Stimulated activated naive CD8-positive, alpha-beta T cell treated with anti-CD3 and anti-CD28 coated beads, Interleukin-15, Interleukin-2, amounts not matched to agents 100 U/mL and 50 U/mL, for 24 hours (primary cell): ENCODE results near the gene ABCA7.
A peak's percentile ranks its signal among the peaks of the same experiment; 100 is the strongest.

Experiments used
- ATAC-seq: fragments of 150-1000 bp; cut with Tn5 transposase; one replicate; pipeline ENCODE4 v1.10.0; 2021
- DNase-seq: peaks from one replicate; pipeline ENCODE4 v3.0.0; 2021

Gene ABCA7

DNA sequence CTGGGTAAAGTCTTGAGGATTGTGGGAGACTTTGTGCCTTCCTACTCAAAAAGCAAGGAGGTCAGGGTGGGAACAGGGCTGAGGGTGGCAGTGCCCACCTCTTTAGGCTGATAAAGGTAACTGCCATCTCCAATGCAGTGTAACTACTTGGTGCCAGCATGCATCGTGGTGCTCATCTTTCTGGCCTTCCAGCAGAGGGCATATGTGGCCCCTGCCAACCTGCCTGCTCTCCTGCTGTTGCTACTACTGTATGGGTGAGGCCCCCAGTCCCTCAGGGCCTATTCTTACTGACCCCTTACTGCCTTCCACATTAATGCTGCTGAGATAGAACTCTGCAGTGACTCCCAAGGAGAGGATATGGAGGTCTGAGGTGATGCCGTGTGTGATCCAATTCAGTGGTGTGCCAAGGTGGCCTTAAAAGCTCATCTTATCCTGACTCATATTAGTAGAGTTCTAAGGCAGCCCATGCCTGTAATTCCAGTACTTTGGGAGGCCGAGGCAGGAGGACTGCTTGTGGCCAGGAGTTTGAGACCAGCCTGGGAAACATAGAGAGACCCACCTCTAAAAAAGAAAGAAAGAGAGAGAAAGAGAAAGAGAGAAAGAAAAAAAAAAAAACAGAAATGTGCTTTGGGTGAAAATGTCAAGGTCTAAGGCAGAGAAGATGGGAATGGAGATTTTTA is 17.4 kb downstream of the ABCA7 start:
- ATAC-seq (peak; percentile 72), DNase-seq (no peak)

DNA sequence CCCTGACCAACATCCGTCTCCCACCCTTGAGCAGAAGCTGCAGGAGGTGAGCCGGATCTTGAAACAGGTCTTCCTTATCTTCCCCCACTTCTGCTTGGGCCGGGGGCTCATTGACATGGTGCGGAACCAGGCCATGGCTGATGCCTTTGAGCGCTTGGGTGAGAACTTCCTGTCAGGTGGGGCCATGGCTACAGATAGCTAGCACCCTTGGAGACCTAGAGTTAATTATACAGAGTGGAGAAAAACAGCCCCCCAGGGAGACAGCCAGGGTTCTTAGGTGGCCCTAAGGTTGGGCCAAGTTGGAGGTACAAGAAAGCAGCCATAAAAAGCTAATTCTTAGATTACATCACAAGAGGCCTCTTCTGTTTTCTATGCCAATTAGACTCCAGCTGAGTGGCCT is 18.2 kb downstream of the ABCA7 start:
- no peak for ATAC-seq
- DNase-seq = no peak

DNA sequence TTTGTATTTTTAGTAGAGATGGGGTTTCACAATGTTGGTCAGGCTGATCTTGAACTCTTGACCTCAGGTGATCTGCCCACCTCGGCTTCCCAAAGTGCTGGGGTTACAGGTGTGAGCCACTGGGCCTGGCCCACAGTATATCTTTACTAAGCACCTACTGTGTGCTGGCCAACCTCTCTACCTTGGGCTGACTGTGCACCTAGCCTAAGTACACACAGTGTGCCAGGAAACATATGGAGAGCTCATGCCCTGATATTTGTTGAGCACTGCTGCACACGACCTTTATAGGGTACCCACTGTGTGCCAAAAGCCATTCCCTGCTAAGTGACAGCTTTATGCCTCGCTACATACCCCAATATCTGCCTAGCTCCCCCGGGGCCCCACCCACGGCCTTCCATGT is 20.8 kb downstream of the ABCA7 start:
- ATAC-seq (no peak), DNase-seq (no peak)

- ATAC-seq = no peak
These were observed 22.1 kb downstream of the ABCA7 start for GRCh38 chr19:1061987-1062386.

DNA sequence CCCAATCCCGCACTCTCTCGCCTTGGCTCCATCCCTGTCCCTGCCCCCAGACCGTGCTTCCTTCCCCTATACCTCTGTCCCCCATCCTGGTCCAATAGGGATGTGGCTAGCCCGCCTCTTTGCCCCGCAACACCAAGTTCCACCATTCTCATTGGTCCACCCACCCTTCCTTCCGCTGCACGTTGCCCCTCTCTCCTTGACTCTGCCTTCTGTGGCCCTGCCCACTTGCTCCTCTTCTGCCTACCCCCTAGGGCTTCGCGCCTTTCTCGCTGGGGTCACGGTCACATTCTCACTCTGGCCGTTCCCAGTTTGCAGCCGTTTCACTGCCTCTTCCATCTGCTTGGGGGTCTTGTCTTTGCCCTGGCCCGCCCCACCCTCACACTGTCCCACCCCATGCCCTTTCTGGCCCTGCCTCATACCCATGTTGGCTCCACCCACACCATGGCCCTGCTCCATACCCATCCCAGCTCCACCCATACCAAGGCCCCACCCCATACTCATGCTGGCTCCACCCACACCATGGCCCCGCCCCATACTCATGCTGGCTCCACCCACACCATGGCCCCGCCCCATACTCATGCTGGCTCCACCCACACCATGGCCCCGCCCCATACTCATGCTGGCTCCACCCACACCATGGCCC is 22.6 kb downstream of the ABCA7 start:
- ATAC-seq = no peak
- no peak for DNase-seq

More at GRCh38 chr19:1061987-1062386, 22.1 kb downstream of the ABCA7 start:
- DNase-seq = no peak

- DNase-seq (peak; percentile 63), ATAC-seq (no peak)
These were observed 23.4 kb downstream of the ABCA7 start for GRCh38 chr19:1063030-1063908.

- ATAC-seq (no peak), DNase-seq (no peak)
These were observed 24.2 kb downstream of the ABCA7 start for GRCh38 chr19:1063909-1064660.

DNA sequence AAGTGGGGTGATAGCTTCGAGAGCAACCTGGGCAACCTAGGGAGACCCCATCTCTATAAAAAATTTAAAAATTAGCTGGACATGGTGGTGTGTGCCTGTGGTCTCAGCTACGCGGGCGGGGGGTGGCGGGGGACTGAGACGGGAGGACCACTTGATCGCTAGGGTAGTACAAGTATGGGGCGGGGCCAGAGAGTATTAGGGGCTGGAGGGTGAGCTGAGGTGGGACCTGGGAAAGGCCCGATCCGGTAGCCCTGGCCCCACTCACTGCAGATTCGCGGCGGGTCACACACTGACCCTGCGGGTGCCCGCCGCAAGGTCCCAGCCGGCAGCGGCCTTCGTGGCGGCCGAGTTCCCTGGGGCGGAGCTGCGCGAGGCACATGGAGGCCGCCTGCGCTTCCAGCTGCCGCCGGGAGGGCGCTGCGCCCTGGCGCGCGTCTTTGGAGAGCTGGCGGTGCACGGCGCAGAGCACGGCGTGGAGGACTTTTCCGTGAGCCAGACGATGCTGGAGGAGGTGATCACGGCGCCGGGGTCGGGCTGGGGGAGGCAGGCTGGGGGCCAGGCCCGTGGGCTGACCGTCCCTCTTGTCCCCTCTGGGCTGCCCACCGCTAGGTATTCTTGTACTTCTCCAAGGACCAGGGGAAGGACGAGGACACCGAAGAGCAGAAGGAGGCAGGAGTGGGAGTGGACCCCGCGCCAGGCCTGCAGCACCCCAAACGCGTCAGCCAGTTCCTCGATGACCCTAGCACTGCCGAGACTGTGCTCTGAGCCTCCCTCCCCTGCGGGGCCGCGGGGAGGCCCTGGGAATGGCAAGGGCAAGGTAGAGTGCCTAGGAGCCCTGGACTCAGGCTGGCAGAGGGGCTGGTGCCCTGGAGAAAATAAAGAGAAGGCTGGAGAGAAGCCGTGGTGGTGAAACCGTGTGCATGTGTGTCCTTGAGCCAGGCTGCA is 25.0 kb downstream of the ABCA7 start:
- peak; percentile 81 for DNase-seq
- ATAC-seq = peak; percentile 48

DNA sequence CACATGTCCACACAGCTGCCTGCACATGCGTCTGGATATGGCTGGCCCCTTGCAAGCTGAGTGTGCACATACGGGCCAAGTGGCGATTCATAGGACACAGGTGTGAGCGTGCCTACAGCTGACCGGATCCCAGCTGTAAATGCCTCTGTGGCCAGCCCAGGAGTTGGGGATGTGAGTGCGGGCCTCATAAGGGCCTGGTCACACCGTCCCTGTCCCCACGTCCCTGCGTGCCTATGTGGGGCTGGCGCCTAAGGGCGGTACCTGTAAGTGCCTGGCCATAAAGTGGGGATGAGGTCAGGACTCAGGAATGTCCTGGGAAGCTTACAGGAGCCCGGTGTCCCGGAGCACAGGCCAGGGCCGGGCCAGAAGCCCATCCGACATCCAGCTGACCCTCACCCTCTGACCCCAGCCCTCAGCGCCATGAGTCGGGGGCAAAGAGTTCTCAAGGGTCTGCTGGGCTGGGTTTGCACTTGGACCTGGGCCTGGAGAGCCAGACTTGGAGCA is 25.8 kb downstream of the ABCA7 start:
- DNase-seq (no peak), ATAC-seq (no peak)

DNA sequence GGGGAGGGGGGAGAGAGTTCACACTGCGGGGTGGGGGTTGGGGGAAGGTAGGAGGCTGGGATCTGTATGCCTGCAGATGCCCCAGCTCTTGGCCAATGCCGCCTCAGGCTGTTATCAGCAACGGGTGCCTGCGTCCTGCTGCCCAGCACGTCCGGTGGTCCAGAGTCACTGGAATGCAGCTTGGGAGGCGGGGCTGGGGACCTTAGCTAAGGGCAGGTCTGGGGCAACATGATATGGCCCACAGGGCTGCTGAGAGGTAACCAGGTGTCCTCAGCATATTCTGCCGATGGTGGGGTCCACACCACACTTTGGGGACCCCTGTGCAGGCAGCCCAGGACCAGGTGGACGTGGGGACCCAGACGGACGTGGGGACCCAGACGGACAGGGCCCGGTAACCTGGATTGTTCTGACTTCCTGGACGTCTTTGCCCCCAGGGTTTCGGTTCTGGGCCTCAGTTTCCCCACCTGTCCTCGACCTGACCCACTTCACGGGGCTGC is 26.4 kb downstream of the ABCA7 start:
- ATAC-seq (no peak), DNase-seq (no peak)

DNA sequence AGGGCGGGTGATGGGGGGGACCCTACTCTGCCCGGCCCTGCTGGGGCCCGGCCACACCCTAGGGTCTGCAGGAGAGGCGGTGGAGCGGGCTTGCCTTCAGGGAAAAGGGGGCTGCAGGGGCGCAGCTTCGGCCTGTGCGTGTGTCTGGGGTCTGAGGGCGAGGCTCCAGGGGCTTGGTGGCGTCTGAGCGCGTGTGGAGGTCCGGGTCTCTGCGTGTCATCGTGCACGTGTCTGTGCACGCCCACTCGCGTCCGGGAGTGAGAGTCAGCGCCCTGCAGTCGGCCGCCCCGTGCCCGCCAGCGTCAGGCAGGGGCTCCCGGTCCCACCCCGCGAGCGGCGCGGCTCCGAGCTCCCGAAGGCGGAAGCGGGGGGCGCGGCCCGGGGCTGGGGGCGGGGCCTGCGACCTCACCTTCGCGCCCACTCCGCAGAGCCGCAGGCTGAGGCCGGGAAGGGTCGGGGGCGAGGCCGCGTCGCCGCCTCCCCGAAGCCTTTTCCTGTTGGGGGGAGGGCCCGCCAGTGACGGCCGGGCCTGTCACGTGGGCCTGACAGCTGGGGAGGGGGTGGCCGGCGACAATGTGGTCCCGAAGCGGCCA is 26.9 kb downstream of the ABCA7 start, which contains the start of gene ARHGAP45:
TSS of gene ARHGAP45 (plus strand) at position 420 of the 593 bp plus-strand sequence. CDS start 239 bp downstream, outside the sequence.
- ATAC-seq (peak; percentile 58), DNase-seq (peak; percentile 90)

GRCh38 chr19:1067341-1067957 is 27.5 kb downstream of the ABCA7 start:
- peak; percentile 75 for DNase-seq
- peak; percentile 41 for ATAC-seq

GRCh38 chr19:1068009-1069001 is 28.4 kb downstream of the ABCA7 start:
- DNase-seq (peak; percentile 78), ATAC-seq (no peak)

- ATAC-seq (peak; percentile 29), DNase-seq (peak; percentile 75)
These were observed 29.3 kb downstream of the ABCA7 start for GRCh38 chr19:1069009-1069779.

GRCh38 chr19:1070576-1070930 is 30.6 kb downstream of the ABCA7 start:
- ATAC-seq (no peak), DNase-seq (no peak)

GRCh38 chr19:1070931-1071791 is 31.3 kb downstream of the ABCA7 start:
- ATAC-seq = no peak

More at GRCh38 chr19:1070931-1071791, 31.3 kb downstream of the ABCA7 start:
- DNase-seq = no peak
